ENCODE measurements around the gene SEMA3C. TPM values are rescaled to one million over a fixed set of nuclear protein-coding genes. Genes with fewer than 3 reads are reported as not detected.

The SEMA3C gene
- total RNA-seq, 8 experiments from 2014 or later = 32.2 to 219 (median 49.9) TPM

DNA sequence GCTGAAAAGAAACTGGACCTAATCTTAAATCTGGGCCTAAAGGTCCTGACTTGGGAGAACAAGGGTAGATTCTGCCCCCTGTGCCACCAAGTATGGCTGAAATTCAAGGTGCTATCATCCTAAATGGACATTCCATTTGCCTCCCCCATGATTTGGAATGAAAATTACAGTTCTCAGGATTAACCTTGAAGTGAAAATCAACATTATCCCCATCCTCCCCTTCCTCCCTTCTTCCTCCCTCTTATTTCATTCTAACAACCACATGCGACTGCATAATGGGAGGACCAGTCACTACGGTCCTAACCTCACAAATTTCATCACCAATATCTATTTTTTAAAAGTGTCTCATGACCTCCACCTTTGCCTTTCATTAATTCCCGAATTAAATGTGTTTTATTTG is 62.1 kb downstream of the SEMA3C start:
- in situ Hi-C loops (cut with MboI; ENCODE audit: low pct_unique_long_range_greater_than_20kb in 2 of 9, low sequenced_read_pairs in 9 of 9, unreplicated experiment in 9 of 9) = no loop called here
- no peak overlapping the region for H3K27ac ChIP-seq
- WGBS, 10 experiments = 72 to 100% (median 82%) methylated on average over 1 to 3 of the region's 3 CpGs
- H3K4me3 ChIP-seq = no peak overlapping the region
- ATAC-seq (replicated peaks in 6 of 8) = no peak
- peaks cover 22 to 30% of the 10 kb centered on the region in 2 donors for H3K4me1 ChIP-seq (replicated peaks in 1 of 2)

GRCh38 chr7:80851896-80852476 is 66.9 kb downstream of the SEMA3C start:
- Histone ChIP-seq H3K27ac (peak overlapping the region in 1 of 2 donors; percentile 25), H3K4me1 (replicated peaks in 1 of 2) (peaks cover under 1 to 4% of the 10 kb centered on the region in 2 donors), H3K4me3 (no peak overlapping the region)
- peak in 5 of 8 experiments; percentile 51 to 91 (median 58) for ATAC-seq (replicated peaks in 6 of 8)
- in situ Hi-C loops (cut with MboI; ENCODE audit: low pct_unique_long_range_greater_than_20kb in 2 of 9, low sequenced_read_pairs in 9 of 9, unreplicated experiment in 9 of 9) = no loop called here
- WGBS, 10 experiments = 42 to 100% (median 63%) methylated on average over 1 to 3 of the region's 3 CpGs

GRCh38 chr7:80848841-80849240 is 70.0 kb downstream of the SEMA3C start:
- WGBS, 10 experiments = 77 to 100% (median 93%) methylated on average over 2 to 5 of the region's 5 CpGs
- no peak overlapping the region for H3K4me3 ChIP-seq
- no peak for ATAC-seq (replicated peaks in 6 of 8)
- peaks cover 0 to 16% of the 10 kb centered on the region in 2 donors for H3K4me1 ChIP-seq (replicated peaks in 1 of 2)
- H3K27ac ChIP-seq = no peak overlapping the region
- in situ Hi-C loops (cut with MboI; ENCODE audit: low pct_unique_long_range_greater_than_20kb in 2 of 9, low sequenced_read_pairs in 9 of 9, unreplicated experiment in 9 of 9) = no loop called here

DNA sequence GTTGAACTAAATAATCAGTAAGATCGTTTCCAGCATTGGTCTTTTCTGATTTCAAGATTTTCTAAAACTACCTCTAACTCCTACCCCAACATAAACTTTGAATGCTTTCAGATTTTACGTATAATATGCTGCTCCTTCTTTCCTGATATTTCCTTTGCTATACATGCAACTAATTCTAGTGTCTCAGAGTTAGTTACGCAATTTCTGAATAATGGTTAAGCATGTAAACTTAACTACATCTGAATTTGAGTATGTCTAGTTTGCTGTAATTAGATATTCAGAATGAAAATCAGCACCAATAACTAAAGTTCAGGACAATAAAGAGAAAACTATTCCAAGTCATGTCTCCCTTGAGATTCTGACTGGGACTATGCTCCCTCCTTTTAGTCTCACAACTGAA is 71.0 kb downstream of the SEMA3C start:
- in situ Hi-C loops (cut with MboI; ENCODE audit: low pct_unique_long_range_greater_than_20kb in 2 of 9, low sequenced_read_pairs in 9 of 9, unreplicated experiment in 9 of 9) = no loop called here
- 74 to 100% (median 88%) methylated on average over 1 to 3 of the region's 3 CpGs; no CpG with 5 or more reads in 1 of the 10 experiments for WGBS, 10 experiments
- ATAC-seq (replicated peaks in 6 of 8) = no peak
- no peak overlapping the region for H3K27ac ChIP-seq
- no peak overlapping the region for H3K4me3 ChIP-seq
- peaks cover 6 to 21% of the 10 kb centered on the region in 2 donors for H3K4me1 ChIP-seq (replicated peaks in 1 of 2)

DNA sequence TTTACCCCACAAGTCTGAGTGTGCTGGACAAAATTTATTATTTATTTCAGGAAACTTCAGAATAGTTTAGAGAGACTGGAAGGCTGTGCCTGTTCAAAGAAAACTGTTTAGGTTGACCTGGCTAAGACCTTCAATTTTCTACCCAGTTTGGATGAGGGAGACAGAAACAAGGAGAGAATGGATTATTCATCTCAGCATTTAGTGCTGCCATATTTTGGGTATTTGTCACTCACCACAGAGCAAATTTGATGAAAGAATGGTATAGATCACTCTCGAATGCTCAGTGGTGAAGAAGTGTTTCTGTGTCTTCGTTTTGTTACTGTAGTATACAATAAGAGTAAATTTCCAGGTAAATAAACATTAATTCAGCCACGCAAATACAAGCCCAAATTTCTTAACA is 71.8 kb downstream of the SEMA3C start:
- no peak overlapping the region for H3K27ac ChIP-seq
- in situ Hi-C loops (cut with MboI; ENCODE audit: low pct_unique_long_range_greater_than_20kb in 2 of 9, low sequenced_read_pairs in 9 of 9, unreplicated experiment in 9 of 9) = no loop called here
- no peak for ATAC-seq (replicated peaks in 6 of 8)
- 87 to 100% (median 95%) methylated on average over 1 to 3 of the region's 3 CpGs; no CpG with 5 or more reads in 3 of the 10 experiments for WGBS, 10 experiments
- no peak overlapping the region for H3K4me3 ChIP-seq
- peaks cover 15 to 27% of the 10 kb centered on the region in 2 donors for H3K4me1 ChIP-seq (replicated peaks in 1 of 2)

DNA sequence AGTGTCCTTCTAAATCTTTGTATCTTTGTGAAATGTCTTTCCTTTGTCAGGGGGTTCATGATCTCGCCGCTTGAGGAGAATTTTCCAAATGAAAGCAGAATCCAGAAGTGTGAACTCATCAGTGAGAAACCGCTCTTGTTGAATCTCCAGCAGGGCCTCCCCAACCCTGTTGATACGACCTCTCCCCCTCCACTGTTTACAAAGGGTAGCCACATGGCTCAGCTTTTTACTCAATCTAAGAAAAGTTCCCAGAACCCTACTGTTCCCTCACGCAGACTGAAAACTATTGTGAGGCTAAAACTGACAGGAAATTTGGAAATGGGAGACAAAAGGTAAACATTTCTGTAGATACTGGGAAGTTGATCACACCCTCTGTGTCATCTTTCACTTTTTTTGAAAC is 73.9 kb downstream of the SEMA3C start:
- 55 to 100% (median 88%) methylated on average over 2 to 5 of the region's 5 CpGs; no CpG with 5 or more reads in 2 of the 10 experiments for WGBS, 10 experiments
- ATAC-seq (replicated peaks in 6 of 8) = peak in 1 of 8 experiments; percentile 22
- no peak overlapping the region for H3K27ac ChIP-seq

GRCh38 chr7:80843018-80843677 is 75.7 kb downstream of the SEMA3C start:
- in situ Hi-C loops (cut with MboI; ENCODE audit: low pct_unique_long_range_greater_than_20kb in 2 of 9, low sequenced_read_pairs in 9 of 9, unreplicated experiment in 9 of 9) = no loop called here

More for the DNA sequence above, 73.9 kb downstream of the SEMA3C start:
- H3K4me3 ChIP-seq = no peak overlapping the region
- peaks cover 29 to 37% of the 10 kb centered on the region in 2 donors for H3K4me1 ChIP-seq (replicated peaks in 1 of 2)
- in situ Hi-C loops (cut with MboI; ENCODE audit: low pct_unique_long_range_greater_than_20kb in 2 of 9, low sequenced_read_pairs in 9 of 9, unreplicated experiment in 9 of 9) = no loop called here

GRCh38 chr7:80842022-80842790 is 76.6 kb downstream of the SEMA3C start:
- no peak overlapping the region for H3K4me3 ChIP-seq
- ATAC-seq (replicated peaks in 6 of 8) = peak in 5 of 8 experiments; percentile 89 to 96 (median 95)
- in situ Hi-C loops (cut with MboI; ENCODE audit: low pct_unique_long_range_greater_than_20kb in 2 of 9, low sequenced_read_pairs in 9 of 9, unreplicated experiment in 9 of 9) = no loop called here
- H3K27ac ChIP-seq = peak overlapping the region in 1 of 2 donors; percentile 82
- 0 to 100% (median 33%) methylated on average over 1 to 4 of the region's 4 CpGs; no CpG with 5 or more reads in 1 of the 10 experiments for WGBS, 10 experiments
- peaks cover 29 to 37% of the 10 kb centered on the region in 2 donors for H3K4me1 ChIP-seq (replicated peaks in 1 of 2)

More at GRCh38 chr7:80843018-80843677, 75.7 kb downstream of the SEMA3C start:
- WGBS, 10 experiments = 59 to 100% (median 81%) methylated on average over 2 of the region's 2 CpGs; no CpG with 5 or more reads in 1 of the 10 experiments
- Histone ChIP-seq H3K4me1 (replicated peaks in 1 of 2) (peaks cover 29 to 37% of the 10 kb centered on the region in 2 donors), H3K4me3 (no peak overlapping the region), H3K27ac (peak overlapping the region in 1 of 2 donors; percentile 82)
- peak in 1 of 8 experiments; percentile 26 for ATAC-seq (replicated peaks in 6 of 8)

DNA sequence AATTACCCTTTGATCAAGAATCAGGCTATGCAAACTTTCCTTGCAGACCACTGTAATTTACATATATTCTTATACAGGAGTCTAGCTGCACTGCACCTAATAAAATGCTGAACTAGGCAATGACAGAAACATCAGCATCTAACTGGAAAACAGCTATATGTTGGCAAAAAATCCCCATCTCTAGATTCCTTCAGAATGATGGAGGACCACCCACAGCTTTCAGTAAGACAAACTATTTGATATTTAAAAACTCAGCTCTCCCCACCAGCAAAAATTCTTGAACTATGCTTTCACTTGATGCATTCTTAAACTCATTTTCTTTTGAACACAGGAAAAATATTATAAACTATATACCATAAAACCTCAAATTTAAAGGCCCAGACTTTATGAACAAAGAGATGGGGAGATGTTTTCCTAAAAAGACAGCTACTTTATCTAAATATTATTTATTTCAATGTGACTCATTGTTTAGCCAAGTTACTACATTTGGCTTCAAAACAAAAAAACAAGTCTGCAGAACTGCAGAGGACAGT is 77.4 kb downstream of the SEMA3C start:
- ATAC-seq (replicated peaks in 6 of 8) = peak in 1 of 8 experiments; percentile 29
- Histone ChIP-seq H3K27ac (peak overlapping the region in 1 of 2 donors; percentile 0), H3K4me1 (replicated peaks in 1 of 2) (peaks cover 29 to 37% of the 10 kb centered on the region in 2 donors), H3K4me3 (no peak overlapping the region)
- in situ Hi-C loops (cut with MboI; ENCODE audit: low pct_unique_long_range_greater_than_20kb in 2 of 9, low sequenced_read_pairs in 9 of 9, unreplicated experiment in 9 of 9) = no loop called here

GRCh38 chr7:80840681-80841080 is 78.2 kb downstream of the SEMA3C start:
- in situ Hi-C loops (cut with MboI; ENCODE audit: low pct_unique_long_range_greater_than_20kb in 2 of 9, low sequenced_read_pairs in 9 of 9, unreplicated experiment in 9 of 9) = no loop called here
- ATAC-seq (replicated peaks in 6 of 8) = no peak
- 87 to 100% (median 96%) methylated on average over 1 to 2 of the region's 2 CpGs; no CpG with 5 or more reads in 2 of the 10 experiments for WGBS, 10 experiments
- Histone ChIP-seq H3K27ac (no peak overlapping the region), H3K4me3 (no peak overlapping the region), H3K4me1 (replicated peaks in 1 of 2) (peaks cover 29 to 37% of the 10 kb centered on the region in 2 donors)

- Histone ChIP-seq H3K4me3 (no peak overlapping the region), H3K4me1 (replicated peaks in 1 of 2) (peaks cover 29 to 32% of the 10 kb centered on the region in 2 donors), H3K27ac (no peak overlapping the region)
- in situ Hi-C loops (cut with MboI; ENCODE audit: low pct_unique_long_range_greater_than_20kb in 2 of 9, low sequenced_read_pairs in 9 of 9, unreplicated experiment in 9 of 9) = no loop called here
- no peak for ATAC-seq (replicated peaks in 6 of 8)
These were observed 79.0 kb downstream of the SEMA3C start for GRCh38 chr7:80839855-80840254.

DNA sequence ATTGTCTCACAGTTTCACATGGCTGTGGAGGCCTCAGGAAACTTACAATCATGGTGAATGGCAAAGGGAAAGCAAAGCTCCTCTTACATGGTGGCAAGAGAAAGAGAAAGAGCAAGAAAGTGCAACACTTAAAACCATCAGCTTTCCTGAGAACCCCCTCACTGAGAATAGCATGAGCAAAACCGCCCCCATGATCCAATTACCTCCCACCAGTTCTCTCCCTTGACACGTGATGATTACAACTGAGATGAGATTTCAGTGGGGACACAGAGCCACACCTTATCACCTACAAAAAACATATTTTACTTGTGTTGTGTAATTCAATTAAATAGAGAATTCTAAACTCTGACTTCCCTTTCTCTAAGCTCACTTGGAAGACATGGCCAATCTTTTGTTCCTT is 80.2 kb downstream of the SEMA3C start:
- in situ Hi-C loops (cut with MboI; ENCODE audit: low pct_unique_long_range_greater_than_20kb in 2 of 9, low sequenced_read_pairs in 9 of 9, unreplicated experiment in 9 of 9) = no loop called here
- Histone ChIP-seq H3K4me1 (replicated peaks in 1 of 2) (peaks cover 31 to 44% of the 10 kb centered on the region in 2 donors), H3K27ac (no peak overlapping the region), H3K4me3 (no peak overlapping the region)
- no peak for ATAC-seq (replicated peaks in 6 of 8)
- 0 to 100% (median 57%) methylated on average over 1 to 2 of the region's 2 CpGs; no CpG with 5 or more reads in 3 of the 10 experiments for WGBS, 10 experiments

- Histone ChIP-seq H3K27ac (no peak overlapping the region), H3K4me1 (replicated peaks in 1 of 2) (peaks cover 33 to 45% of the 10 kb centered on the region in 2 donors), H3K4me3 (no peak overlapping the region)
- WGBS, 10 experiments = 84 to 100% (median 93%) methylated on average over 1 to 3 of the region's 3 CpGs; no CpG with 5 or more reads in 1 of the 10 experiments
- in situ Hi-C loops (cut with MboI; ENCODE audit: low pct_unique_long_range_greater_than_20kb in 2 of 9, low sequenced_read_pairs in 9 of 9, unreplicated experiment in 9 of 9) = no loop called here
- no peak for ATAC-seq (replicated peaks in 6 of 8)
These were observed 81.5 kb downstream of the SEMA3C start for GRCh38 chr7:80837345-80837744.
